Measurements from ENCODE around the gene TPX2.

Gene TPX2

GRCh38 chr20:31722257-31723068, 16.6 kb upstream of the TPX2 start, which contains the start of gene BCL2L1:
TSS of gene BCL2L1 (minus strand) at chr20:31722868. CDS start at chr20:31722218, 650 bp downstream.
- TF ChIP-seq, protein P1, sequence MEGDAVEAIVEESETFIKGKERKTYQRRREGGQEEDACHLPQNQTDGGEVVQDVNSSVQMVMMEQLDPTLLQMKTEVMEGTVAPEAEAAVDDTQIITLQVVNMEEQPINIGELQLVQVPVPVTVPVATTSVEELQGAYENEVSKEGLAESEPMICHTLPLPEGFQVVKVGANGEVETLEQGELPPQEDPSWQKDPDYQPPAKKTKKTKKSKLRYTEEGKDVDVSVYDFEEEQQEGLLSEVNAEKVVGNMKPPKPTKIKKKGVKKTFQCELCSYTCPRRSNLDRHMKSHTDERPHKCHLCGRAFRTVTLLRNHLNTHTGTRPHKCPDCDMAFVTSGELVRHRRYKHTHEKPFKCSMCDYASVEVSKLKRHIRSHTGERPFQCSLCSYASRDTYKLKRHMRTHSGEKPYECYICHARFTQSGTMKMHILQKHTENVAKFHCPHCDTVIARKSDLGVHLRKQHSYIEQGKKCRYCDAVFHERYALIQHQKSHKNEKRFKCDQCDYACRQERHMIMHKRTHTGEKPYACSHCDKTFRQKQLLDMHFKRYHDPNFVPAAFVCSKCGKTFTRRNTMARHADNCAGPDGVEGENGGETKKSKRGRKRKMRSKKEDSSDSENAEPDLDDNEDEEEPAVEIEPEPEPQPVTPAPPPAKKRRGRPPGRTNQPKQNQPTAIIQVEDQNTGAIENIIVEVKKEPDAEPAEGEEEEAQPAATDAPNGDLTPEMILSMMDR (conservative IDR thresholded peaks at IDR 0.05; ENCODE audit: control insufficient read depth, insufficient read depth, low read depth, low read length) = peak; percentile 75
- H3K4me3 ChIP-seq (ENCODE audit: control insufficient read depth, low read depth, low read length) = peak within 1 kb of the TSS; percentile 71
- peak; percentile 86 for DNase-seq (ENCODE audit: low read depth)

DNA sequence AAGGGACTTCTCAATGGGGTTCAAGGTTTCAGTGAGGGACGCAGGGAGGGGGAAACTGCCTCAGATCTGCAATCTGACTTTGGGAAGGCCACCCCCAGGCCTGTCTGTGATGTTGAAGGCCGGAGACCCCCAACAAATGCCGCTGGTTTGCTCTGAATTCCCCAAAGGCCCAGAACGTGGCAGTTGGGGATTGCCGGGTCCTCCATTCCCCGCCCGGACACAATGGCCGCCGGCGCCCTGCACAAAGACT, 16.1 kb upstream of the TPX2 start:
- peak overlapping the region; percentile 71 for H3K4me3 ChIP-seq (ENCODE audit: control insufficient read depth, low read depth, low read length)
- DNase-seq (ENCODE audit: low read depth) = no peak
- TF ChIP-seq, protein P1 (conservative IDR thresholded peaks at IDR 0.05; ENCODE audit: control insufficient read depth, insufficient read depth, low read depth, low read length) = no peak

DNA sequence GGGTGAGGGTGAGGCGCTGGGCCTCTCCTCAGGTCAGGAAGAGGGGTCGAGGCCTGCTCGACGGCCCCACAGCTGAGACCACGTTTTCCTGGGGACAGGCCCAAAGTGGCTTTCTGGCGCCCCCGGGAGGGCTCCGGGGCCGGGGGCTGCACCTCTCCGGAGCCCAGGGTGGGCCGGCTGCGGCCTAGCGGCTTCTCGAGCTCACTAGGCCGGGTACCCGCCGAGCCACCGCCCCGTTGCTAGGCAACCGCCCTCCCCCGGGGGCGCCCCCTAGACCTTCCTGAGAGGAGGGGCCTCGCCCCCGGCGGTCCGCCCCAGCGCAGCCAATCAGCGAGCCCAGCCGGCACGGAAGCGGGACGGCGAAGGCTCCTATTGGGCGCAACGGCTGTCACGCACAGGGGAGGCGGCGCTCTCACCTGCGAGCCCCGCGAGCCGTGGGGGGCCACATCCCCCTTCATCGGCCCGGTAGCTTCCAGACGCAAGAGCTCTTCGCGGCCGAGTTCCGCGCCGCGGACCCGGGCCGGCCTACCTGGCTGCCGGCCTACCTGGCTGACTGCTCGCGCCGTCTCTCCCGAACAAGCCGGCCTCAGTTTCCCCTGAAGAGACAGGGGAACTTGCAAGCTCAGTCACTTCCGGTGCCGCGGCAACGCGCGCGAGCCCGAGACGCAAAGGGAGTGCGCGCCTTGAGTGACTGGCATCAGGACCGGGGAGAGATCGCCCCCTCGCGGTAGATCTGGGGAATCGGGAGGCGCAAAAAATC, 15.6 kb upstream of the TPX2 start:
- peak overlapping the region; percentile 71 for H3K4me3 ChIP-seq (ENCODE audit: control insufficient read depth, low read depth, low read length)
- DNase-seq (ENCODE audit: low read depth) = peak; percentile 97
- TF ChIP-seq, protein P1 (conservative IDR thresholded peaks at IDR 0.05; ENCODE audit: control insufficient read depth, insufficient read depth, low read depth, low read length) = peak; percentile 91

- TF ChIP-seq, protein P1 (conservative IDR thresholded peaks at IDR 0.05; ENCODE audit: control insufficient read depth, insufficient read depth, low read depth, low read length) = no peak
- no peak for DNase-seq (ENCODE audit: low read depth)
Measured at GRCh38 chr20:31731321-31731717, 7.8 kb upstream of the TPX2 start.

GRCh38 chr20:31739550-31739977, 474 bp downstream of the TPX2 start:
- TF ChIP-seq, protein P1 (conservative IDR thresholded peaks at IDR 0.05; ENCODE audit: control insufficient read depth, insufficient read depth, low read depth, low read length) = no peak
- no peak for DNase-seq (ENCODE audit: low read depth)
- H3K4me3 ChIP-seq (ENCODE audit: control insufficient read depth, low read depth, low read length) = peak overlapping the region; percentile 83

More at GRCh38 chr20:31731321-31731717, 7.8 kb upstream of the TPX2 start:
- H3K4me3 ChIP-seq (ENCODE audit: control insufficient read depth, low read depth, low read length) = no peak overlapping the region

DNA sequence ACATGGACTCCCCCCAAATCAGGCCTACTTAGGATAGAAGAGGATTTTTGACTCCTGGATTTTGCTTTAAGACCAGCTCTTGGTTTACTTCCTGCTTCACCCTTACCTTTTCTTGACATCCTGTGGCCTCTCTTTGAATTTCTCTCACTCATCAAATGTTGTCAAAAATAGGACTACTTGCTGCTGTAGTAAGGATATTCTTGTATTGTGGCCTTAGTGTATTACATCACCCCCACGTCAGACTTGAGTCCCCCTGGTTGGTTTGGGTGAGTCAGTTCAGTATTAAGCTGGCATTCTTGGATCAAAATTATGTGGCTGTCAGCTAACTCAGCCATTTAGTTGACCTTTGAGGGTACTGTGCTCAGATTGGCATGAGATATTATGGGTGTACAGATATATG, 1.1 kb downstream of the TPX2 start:
- TF ChIP-seq, protein P1 (conservative IDR thresholded peaks at IDR 0.05; ENCODE audit: control insufficient read depth, insufficient read depth, low read depth, low read length) = no peak
- peak overlapping the region; percentile 83 for H3K4me3 ChIP-seq (ENCODE audit: control insufficient read depth, low read depth, low read length)
- peak; percentile 81 for DNase-seq (ENCODE audit: low read depth)
